Measurements from ENCODE around the gene CD300LF.

- no peak for TF ChIP-seq CTCF (IDR thresholded peaks at IDR 0.05)
- TF ChIP-seq POLR2A (IDR thresholded peaks at IDR 0.05), result no peak
Measured at GRCh38 chr17:74647871-74648672, 64.7 kb downstream of the CD300LF start.
